HG03442 (cell line): ENCODE results near the gene CDK6.
A peak's percentile ranks its signal among the peaks of the same experiment; 100 is the strongest.

ENCODE experiments used
- ATAC-seq: cut with Tn5 transposase; IDR thresholded peaks from one replicate; pipeline ENCODE4 v1.9.1; 2021; ENCODE audit warnings: mild to moderate bottlenecking, moderate library complexity; ENCODE audit not compliant: unreplicated experiment

Gene CDK6

DNA sequence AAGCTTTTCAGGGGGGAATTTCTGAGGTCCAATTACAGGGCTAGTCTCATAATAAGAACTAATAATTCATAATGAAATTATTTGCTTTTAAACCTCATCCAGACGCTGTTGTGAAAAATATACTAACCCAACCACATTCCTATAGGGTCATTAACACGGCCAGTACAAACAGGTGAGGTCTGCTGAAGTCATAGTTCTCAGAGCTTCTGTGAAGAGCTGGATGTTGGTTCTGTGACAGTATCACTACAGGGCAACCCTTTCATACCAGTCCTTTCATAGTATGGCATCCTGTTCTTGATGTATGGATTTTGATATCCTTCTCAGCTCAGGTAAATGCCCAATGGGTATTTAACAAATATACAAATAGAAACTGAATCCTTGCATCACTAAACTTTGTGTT is 183.8 kb downstream of the CDK6 start:
- no peak for ATAC-seq

DNA sequence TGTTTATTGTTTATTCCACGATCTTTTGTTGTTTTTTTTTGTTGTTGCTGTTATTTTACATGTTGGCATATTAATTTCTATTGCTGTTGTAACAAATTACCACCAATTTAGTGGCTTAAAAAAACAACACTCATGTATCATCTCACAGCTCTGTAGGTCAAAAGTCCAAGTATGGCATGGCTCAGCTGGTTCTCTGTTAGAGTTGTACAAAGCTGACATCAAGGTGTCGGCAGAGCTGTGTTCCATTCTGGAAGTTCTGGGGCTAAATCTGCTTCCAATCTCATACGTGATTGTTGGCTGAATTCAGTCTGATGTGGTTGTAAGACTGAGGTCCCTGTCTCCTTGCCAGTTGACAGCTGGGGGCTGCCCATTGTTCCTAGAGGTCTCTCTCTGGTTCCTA is 186.0 kb downstream of the CDK6 start:
- no peak for ATAC-seq

DNA sequence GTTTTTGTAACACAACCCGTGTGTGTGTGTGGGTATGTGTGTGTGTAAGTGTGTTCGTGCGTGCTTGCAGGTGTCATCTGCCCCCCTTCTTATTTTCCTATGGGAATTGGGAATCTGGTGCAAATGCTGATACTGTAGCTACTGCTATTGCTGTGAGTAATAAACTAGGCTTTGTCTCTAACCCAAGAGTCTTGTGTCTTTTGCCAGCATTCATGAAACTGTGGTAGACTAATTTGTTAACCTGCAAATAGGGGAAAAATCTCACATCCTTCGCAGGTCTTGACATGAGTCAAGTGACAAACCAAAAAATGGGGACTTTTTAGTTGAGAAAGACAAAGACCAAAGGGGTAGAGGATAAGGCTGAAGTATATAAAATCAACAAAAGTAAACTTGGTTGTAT is 188.3 kb downstream of the CDK6 start:
- peak; percentile 70 for ATAC-seq

DNA sequence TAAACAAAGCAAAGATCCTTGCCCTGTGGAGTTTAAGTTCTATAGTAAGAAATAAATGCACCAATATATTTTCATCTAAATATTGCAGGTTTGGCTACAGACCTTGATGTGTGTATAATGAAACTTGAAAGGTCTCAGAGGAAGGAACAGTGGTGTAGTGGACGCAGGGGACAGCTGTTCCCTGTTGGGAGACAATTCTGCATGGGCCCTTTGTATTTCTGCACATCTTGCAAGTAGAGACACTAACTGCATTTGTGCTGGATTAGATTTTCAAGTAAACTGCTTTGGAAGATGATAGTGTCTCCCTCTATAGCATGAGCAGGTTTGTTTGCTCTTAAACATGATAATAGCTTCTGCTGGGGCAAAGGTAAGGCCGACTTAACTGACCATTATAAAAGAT is 188.7 kb downstream of the CDK6 start:
- no peak for ATAC-seq

DNA sequence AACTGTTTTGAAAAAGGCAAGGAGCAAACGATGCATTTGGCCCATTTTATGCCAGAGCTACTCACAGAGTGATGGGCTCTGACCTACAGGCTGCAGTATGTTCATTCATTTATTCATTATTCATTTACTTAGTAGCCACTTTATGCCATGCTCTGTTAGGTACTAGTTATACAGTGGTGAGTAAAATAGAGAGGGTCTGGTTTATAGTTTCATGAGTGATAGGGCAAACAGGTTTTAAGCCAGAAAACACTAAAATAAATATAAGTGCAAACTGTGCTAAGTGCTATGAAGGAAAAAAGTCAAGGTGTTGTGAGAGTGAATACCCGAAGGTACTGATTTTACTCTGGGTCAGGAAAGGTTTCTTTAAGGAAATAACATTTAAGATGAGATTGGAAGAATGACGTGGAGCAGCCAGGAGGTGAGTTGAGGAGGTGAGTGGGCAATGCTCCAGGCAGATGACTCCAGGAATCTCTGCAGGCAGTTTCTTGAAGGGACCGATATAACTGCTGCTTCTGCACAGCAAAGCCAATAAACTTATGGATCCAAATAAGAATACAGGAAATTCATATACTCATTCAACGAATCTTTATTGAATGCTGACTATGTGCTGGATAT is 189.3 kb downstream of the CDK6 start:
- ATAC-seq, result no peak

DNA sequence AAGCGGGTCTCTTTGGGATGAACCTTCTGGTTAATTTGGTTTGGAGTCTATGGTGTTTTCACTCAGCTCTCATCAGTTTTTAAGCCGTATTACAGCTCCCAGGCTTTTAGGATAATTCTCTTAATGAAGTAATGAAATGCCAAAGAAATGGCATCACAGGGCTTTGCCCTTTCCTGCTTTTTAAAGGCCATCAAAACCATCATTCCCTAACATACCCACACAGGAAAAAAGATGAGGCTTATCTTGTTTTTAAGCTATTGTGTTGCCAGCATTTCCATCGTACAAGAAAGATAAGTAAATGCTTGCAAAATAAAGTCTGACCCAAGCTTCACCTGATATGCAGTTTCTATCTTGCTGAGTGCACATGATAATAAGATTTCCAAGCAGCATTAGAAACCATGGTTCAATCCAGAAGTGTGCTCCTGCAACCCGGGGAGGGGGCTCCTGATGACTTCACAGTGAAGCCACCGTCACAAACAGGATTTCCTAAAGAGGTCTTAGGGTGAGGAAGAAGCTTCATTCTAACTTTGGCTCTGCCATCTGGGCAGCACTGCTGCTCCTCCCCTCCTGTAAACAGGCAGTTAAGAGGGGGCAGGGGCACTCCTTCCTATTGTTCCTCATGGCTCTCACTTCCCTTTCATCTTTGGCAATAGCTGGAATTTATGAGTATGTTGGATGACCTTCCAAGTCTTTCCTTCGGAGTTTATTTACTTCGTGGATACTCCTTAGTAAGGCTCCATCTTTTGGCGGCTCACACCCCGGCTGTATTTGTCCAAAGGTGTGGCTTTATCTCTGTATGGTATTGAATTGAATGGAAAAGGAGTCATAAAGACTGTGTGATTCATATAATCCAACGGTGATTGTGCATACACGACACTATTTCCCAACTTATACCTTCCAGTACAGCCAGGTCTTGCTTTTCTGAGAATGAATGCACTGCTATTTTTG is 191.0 kb downstream of the CDK6 start:
- ATAC-seq, result no peak

DNA sequence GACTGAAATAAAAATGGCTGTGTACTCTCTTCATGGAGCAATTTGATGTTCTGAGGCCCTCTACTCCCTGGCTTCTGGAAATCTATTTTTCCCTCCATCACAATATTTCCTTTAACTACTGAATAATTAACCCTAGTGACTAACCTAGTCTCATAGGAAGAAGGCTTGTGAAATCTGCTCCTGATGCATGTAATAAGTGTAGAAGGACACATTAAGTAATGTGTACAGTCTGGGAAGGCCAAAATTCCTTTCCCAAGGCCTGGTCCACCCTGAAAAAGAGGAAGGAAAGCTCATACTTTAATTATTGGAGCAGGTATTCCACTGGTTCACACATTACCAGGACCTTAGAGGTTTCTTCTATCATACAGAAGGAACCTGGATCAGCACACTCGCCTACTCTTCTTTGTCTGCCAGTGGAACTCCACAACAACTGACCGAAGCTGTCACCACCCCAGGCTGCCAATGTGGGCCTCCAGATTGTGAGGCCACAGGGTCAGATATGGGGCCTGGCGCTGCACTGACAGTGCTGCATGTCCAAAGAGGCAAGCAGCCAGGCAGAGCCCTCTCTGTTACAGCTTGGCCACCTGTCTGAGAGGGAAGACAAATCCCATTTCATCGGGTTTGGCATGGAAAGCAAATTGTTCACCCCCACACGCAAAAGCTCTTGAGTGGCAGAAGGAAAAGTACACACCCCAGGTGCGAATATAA is 191.8 kb downstream of the CDK6 start:
- ATAC-seq, result no peak

DNA sequence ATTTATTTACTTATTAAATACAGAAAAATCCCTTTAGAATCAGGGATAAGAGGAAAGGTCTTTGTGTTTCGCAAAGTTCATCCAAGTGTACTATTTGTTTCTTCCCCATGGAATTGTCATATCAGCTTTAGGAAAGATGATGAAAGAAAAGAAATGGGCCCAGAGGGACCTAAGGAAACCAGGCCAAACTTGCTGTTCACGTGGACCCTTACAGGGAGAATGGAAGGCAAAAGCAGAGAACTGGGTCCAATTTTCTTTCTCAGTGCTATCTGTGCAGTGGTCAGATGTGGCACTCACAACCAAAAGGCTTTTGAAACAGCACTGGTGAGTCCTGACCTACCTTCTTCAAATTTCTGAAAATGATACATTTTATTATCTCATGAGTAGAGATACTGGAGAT is 192.6 kb downstream of the CDK6 start:
- ATAC-seq, result no peak

DNA sequence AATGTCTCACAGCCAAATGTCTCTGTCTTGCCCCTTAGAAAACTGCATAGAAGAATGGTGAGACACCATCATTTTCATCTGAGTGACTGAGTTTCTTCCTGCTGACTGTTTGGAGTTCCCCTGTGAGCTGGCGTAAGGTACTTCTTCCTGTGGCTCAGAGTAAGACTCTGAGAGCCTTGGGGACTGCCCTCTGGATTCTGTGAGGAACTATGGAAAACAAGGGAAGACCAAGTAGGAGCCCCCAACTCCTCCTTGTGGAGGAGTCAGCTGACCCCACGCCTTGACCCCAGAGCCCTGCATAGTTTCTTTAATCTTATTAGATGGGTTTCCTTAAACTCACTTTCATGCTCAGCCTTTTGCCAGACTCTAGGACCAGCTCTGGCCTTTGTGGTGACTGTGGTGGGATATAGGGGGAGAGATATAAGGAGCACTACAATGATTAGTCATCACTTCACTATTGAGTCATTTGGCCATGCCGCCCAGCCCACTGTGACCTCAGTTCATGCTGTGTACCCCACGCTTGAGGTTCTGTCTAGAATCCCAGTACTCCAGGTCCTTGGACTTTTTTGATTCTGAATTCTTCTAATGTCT is 194.4 kb downstream of the CDK6 start:
- peak; percentile 92 for ATAC-seq

DNA sequence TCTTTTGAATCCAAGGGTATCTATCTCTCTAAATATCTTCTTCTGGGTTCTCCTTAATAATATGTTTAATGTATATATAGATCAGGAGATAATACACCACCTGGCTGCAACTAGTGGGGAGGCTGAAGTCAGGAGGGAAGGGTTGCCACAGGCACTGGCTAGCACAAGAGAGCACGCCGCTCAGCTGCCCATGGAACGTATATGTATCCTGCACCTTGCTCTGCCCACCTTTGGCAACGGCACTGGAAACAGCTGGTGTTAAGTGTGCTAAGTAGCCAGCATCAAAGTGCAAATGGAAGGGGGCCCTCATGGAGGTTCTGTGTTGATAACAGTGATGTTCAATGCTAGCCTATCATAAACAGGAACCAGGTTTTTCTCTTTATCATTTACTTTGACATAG is 196.4 kb downstream of the CDK6 start:
- ATAC-seq, result no peak

DNA sequence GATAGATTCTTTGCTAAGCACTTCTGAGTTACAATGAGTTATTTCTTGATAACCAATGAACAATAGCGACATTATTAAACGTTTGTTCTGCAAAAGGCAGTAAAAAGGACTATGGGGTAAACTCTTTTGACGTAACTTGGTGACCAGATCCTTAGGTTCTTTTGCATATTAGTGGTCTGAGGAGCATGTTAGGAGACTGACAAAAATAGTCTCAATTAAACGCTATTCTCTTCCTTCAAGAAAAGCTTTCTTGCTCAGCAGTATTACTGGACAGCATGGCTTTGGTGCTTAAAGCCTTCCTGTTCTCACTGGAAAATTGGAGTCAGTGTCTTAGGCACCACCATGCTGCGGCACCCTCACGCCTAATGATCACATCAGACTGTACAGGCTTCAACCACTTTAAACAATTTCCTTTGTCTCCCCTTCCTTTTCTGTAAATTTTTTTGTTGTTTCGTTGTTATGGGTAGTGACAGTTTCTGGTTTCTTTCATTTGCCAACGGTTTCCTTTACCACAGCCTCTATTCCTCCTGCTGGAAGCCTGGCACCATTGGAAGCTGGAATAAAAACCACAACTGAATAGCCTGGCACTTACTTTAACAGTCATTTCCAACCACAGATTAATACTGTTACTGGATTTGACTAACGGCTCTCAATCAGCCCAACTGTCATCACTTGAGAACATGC is 197.0 kb downstream of the CDK6 start:
- ATAC-seq, result no peak

DNA sequence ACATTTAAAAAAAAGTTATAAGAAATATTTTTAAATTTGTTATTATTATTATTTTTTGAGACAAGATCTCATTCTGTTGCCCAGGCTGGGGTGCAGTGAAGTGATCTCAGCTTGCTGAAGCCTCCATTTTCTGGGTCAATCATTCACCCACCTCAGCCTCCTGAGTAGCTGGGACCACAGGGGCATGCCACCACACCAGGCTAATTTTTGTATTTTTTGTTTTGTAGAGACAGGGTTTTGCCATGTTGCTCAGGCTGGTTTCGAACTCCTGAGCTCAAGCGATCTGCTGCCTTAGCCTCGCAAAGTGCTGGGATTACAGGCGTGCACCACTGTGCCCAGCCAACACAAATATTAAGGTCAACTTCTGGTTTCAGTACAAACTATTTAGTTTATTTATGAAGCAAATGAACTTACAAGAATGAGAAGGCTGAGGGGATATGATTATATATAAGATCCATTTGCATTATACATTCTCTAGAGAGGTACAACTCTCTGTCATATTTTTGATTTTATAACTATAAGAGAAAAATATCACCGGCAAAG is 200.3 kb downstream of the CDK6 start:
- ATAC-seq, result no peak

DNA sequence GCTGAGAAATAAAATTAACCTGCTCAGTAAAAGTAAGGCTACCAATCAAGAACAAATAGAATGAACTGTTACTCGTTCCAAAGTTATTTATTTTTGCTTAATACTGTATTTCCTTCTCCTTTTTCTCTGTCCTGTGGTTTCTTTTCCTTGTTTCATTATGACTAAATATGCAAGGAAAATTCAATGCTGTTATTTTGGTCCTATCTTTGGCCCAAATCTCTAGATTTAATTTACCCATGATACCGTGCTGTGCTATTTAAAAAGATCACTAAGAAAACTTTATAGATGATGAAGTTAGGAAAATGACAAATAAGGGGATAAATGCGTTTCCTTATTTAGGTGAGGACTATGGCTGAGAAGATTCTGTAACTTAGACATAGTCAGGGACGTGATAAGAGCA is 200.8 kb downstream of the CDK6 start:
- no peak for ATAC-seq

DNA sequence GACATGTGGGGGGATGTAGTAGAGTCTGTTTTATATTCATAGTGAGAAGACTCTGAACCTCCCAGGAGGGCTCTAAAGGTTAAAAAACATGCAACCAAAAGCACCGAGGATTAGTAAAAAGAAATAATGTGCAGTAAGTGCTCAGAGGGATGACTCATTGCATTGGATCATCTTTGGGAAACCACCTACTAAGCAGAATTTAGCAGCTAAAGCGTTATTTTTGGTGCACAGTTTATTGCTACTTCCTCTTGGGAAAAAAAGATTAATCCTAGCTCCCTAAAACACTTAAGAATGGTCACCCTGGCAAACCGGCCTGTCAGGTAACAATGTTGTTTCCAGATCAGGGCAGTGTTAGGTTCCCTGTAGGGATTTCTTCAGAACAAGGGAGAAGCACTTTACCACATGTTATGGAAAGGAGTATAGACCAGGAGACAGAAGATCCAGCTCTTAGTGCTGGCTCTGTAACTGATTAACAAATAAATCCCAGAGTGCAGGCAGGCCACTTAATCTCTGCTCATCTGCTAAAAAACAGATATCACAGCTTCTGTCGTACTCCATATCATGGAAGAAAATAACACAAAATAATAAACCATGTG is 201.4 kb downstream of the CDK6 start:
- peak; percentile 37 for ATAC-seq

DNA sequence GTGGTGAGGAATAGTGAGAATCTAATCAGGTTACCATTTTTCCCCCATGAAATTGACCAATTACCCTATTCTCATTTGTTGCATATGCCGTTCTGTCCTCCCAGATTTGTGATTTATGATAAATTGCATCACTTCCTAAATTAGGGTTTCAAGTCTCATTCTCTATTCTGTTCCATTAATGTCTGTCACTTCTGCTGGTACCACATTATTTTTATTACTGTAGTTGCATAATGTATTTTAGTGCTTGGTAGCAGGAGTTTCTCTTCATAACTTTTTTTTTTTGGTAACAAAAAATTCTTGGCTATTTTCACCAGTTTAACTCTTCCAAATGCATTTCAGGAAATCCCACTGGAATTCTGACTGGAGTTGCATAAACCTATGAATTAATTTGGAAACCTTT is 202.2 kb downstream of the CDK6 start:
- ATAC-seq, result no peak

DNA sequence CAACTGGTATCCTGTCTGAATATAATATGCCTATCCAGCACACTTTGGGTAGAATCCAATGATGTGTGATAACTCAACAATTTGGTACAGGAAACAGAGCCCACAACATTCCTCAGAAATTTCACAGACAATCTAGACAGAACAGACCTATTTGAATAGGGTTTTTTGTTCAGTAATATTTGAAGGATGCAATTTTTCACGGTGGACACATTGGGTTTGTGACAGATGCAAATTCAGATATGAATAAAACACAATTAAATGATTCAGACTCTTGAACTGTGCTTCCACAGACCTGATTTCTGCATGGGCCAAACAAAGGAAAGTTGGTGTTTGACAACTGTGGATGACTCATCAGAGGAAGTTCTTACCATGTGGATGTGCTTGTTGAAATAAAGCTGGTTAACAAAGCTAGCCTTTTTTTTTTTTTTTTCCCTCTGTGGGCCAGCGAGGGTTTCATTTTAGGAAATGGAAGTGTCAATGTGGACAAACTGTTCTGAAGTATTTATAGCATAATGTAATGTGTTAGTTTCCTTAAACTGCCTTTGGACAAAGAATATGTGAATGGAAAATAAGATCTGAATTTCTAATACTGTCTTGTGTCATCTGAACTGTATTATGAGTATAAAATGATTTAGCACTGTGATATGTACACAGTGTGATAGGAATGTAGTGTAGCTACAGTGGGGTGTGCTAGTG is 203.0 kb downstream of the CDK6 start:
- ATAC-seq, result no peak

DNA sequence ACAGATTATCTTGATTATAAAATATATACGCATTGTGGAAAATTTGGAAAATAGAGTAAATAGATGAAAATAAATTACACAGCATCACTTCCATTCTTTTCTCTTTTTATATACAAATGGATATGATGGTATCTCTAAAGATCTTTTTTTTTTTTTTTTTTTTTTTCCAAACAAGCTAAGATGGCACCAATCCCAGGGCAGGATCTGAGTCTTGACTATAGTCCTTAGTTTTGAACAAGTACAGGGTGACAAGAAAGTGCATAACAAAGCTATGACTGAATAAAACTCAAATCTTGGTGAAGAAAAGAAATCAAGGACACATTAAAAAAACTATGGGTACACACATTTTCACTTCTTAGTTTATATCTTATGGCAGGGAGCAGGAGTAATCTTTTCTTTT is 203.6 kb downstream of the CDK6 start:
- no peak for ATAC-seq

DNA sequence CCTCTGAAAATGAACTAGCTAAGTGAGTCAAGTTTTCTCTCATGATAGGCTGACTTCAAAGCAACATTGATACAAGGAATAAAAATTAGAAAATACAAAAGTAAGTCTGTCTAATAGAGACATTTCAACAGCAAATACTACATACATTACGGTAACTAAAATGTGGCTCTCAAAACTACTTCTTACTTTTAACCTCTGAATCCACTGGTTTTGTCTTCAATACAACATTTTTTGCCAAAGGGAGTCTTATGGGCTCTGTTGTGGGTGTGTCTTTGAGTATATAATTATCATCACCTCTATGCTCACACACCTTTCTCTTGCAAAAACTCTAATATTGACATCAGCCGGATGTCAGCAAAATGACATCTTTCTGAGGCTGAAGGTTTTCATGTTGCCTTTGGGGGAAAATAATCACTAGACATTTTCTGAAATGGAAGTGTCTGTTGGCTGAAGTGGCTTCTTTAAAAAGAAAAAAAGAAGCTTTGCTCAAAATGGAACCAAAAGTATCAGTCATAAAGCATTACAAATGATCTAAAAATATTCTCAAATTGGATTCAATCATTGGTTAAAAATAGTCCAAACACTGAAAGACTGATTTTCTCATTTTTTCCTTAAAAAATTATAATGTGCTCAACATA is 204.4 kb downstream of the CDK6 start:
- ATAC-seq, result no peak
